Left cardiac atrium (tissue), 4 donors: ENCODE measurements around the gene CDYL. TPM values are rescaled to one million over a fixed set of nuclear protein-coding genes. Genes with fewer than 3 reads are reported as not detected.
A peak's percentile ranks its signal among the peaks of the same experiment; 100 is the strongest.

ENCODE experiments used
- ATAC-seq, 2 donors: fragments of 200-7000 bp; cut with Tn5 transposase; one replicate each; pipeline ENCODE4 v1.9.1; 2020; ENCODE audit warnings: mild to moderate bottlenecking in 2 of 2, moderate library complexity in 2 of 2
- DNase-seq: peaks from one replicate; pipeline ENCODE4 v3.0.0-alpha.2; 2020
- intact Hi-C, 2 donors: fragments of 100-400 bp; cut with DNase I; formaldehyde crosslinking; loops; one replicate each; pipeline versions ENCODE4 v1.14.1 to v1.15.1; 2022 to 2023
- total RNA-seq, 2 donors: library from RNA; stranded (reverse); fragmentation: NEBNext Ultra II Directional; extraction: Animal tissue kit (Norgen Biotek cat#: 25700); gene quantifications; one replicate each; pipeline ENCODE4 v1.2.1, GENCODE V29; 2021
- donor health status: DM: no; HTN: yes; CAD: no.
- donor health status: DM: no; HTN: yes; CAD: no; lungs with severe emphysema.
- donor health status: DM: yes; HTN: yes; CAD: no.
- donor health status: Dilated cardiomyopathy.

Gene CDYL
- total RNA-seq, 2 donors from 2014 or later = 26.9 to 31.2 TPM

- no peak for ATAC-seq
- no peak for DNase-seq
- intact Hi-C loops = no loop called here
These were observed 23.7 kb downstream of the CDYL start for GRCh38 chr6:4799912-4800311.

- ATAC-seq = no peak
- no peak for DNase-seq
- intact Hi-C loops = no loop called here
These were observed 24.5 kb downstream of the CDYL start for GRCh38 chr6:4800662-4801061.

GRCh38 chr6:4801491-4802110 is 25.4 kb downstream of the CDYL start:
- no peak for ATAC-seq
- intact Hi-C loops = no loop called here
- DNase-seq = no peak

- ATAC-seq (no peak), DNase-seq (no peak)
- intact Hi-C loops = no loop called here
These were observed 26.2 kb downstream of the CDYL start for GRCh38 chr6:4802312-4802935.

GRCh38 chr6:4803343-4803744 is 27.1 kb downstream of the CDYL start:
- ATAC-seq (peak in 1 of 2 donors; percentile 52), DNase-seq (no peak)
- intact Hi-C loops = no loop called here

- DNase-seq (no peak), ATAC-seq (peak in 1 of 2 donors; percentile 16)
- intact Hi-C loops = no loop called here
These were observed 27.9 kb downstream of the CDYL start for GRCh38 chr6:4804095-4804494.

GRCh38 chr6:4805553-4806336 is 29.5 kb downstream of the CDYL start:
- intact Hi-C loops = no loop called here
- ATAC-seq (peak; percentile 63 to 70), DNase-seq (peak; percentile 32)

- ATAC-seq (no peak), DNase-seq (no peak)
- intact Hi-C loops = no loop called here
These were observed 30.1 kb downstream of the CDYL start for GRCh38 chr6:4806337-4806725.

GRCh38 chr6:4806791-4807190 is 30.6 kb downstream of the CDYL start:
- intact Hi-C loops = no loop called here
- no peak for ATAC-seq
- no peak for DNase-seq

GRCh38 chr6:4808396-4808795 is 32.2 kb downstream of the CDYL start:
- intact Hi-C loops = no loop called here
- ATAC-seq = no peak
- DNase-seq = no peak

GRCh38 chr6:4809999-4810918 is 34.1 kb downstream of the CDYL start:
- intact Hi-C loops = no loop called here
- ATAC-seq (peak in 1 of 2 donors; percentile 13), DNase-seq (no peak)

GRCh38 chr6:4812068-4812467 is 35.9 kb downstream of the CDYL start:
- DNase-seq (no peak), ATAC-seq (no peak)
- intact Hi-C loops = no loop called here

- DNase-seq (no peak), ATAC-seq (no peak)
- intact Hi-C loops = no loop called here
These were observed 36.9 kb downstream of the CDYL start for GRCh38 chr6:4813055-4813454.

- intact Hi-C loops = no loop called here
- ATAC-seq (no peak), DNase-seq (no peak)
These were observed 38.0 kb downstream of the CDYL start for GRCh38 chr6:4814212-4814611.

- intact Hi-C loops = no loop called here
- ATAC-seq = no peak
- no peak for DNase-seq
These were observed 38.8 kb downstream of the CDYL start for GRCh38 chr6:4814987-4815386.

GRCh38 chr6:4815584-4815983 is 39.4 kb downstream of the CDYL start:
- no peak for DNase-seq
- ATAC-seq = no peak
- intact Hi-C loops = no loop called here

- ATAC-seq (no peak), DNase-seq (no peak)
- intact Hi-C loops = no loop called here
These were observed 40.7 kb downstream of the CDYL start for GRCh38 chr6:4816904-4817303.

GRCh38 chr6:4817551-4817950 is 41.3 kb downstream of the CDYL start:
- no peak for DNase-seq

GRCh38 chr6:4818272-4818938 is 42.2 kb downstream of the CDYL start:
- ATAC-seq (no peak), DNase-seq (no peak)
- intact Hi-C loops = no loop called here

More at GRCh38 chr6:4817551-4817950, 41.3 kb downstream of the CDYL start:
- no peak for ATAC-seq
- intact Hi-C loops = no loop called here
